Measurements from ENCODE around the gene ITFG1.
A peak's percentile ranks its signal among the peaks of the same experiment; 100 is the strongest.
"Not testable (repeated sequence)": the region's sequence is repeated elsewhere in the genome, so short reads cannot be mapped to it uniquely, and the experiment has no call there.

Gene ITFG1

GRCh38 chr16:47408491-47408890, 52.4 kb downstream of the ITFG1 start:
- DNase-seq: no peak

GRCh38 chr16:47395733-47396498, 64.9 kb downstream of the ITFG1 start:
- DNase-seq: no peak

- DNase-seq: peak; percentile 2
Observed at GRCh38 chr16:47392081-47392480, 68.8 kb downstream of the ITFG1 start.

- no peak for DNase-seq
Observed at GRCh38 chr16:47388705-47389104, 72.2 kb downstream of the ITFG1 start.

- no peak for DNase-seq
Observed at GRCh38 chr16:47387026-47387734, 73.7 kb downstream of the ITFG1 start.

- no peak for DNase-seq
Observed at GRCh38 chr16:47386201-47386718, 74.6 kb downstream of the ITFG1 start.

- no peak for DNase-seq
Observed at GRCh38 chr16:47382362-47382761, 78.5 kb downstream of the ITFG1 start.

GRCh38 chr16:47377154-47377553, 83.7 kb downstream of the ITFG1 start:
- DNase-seq: peak; percentile 1

GRCh38 chr16:47375423-47375822, 85.4 kb downstream of the ITFG1 start:
- DNase-seq: no peak

GRCh38 chr16:47374629-47375028, 86.2 kb downstream of the ITFG1 start:
- no peak for DNase-seq

- no peak for DNase-seq
Observed at GRCh38 chr16:47371271-47372014, 89.4 kb downstream of the ITFG1 start.

GRCh38 chr16:47370536-47370935, 90.3 kb downstream of the ITFG1 start:
- no peak for DNase-seq

- no peak for DNase-seq
Observed at GRCh38 chr16:47366228-47366627, 94.6 kb downstream of the ITFG1 start.

- DNase-seq: no peak
Observed at GRCh38 chr16:47363761-47364160, 97.1 kb downstream of the ITFG1 start.

GRCh38 chr16:47359478-47359877, 101.4 kb downstream of the ITFG1 start:
- no peak for DNase-seq

GRCh38 chr16:47358816-47359215, 102.0 kb downstream of the ITFG1 start:
- no peak for DNase-seq

GRCh38 chr16:47349029-47349428, 111.8 kb downstream of the ITFG1 start:
- DNase-seq: not testable (repeated sequence)

- not testable (repeated sequence) for DNase-seq
Observed at GRCh38 chr16:47347021-47347696, 113.7 kb downstream of the ITFG1 start.

- no peak for DNase-seq
Observed at GRCh38 chr16:47342055-47342454, 118.8 kb downstream of the ITFG1 start.

GRCh38 chr16:47330562-47330961, 130.3 kb downstream of the ITFG1 start:
- not testable (repeated sequence) for DNase-seq

GRCh38 chr16:47324309-47324708, 136.6 kb downstream of the ITFG1 start:
- DNase-seq: not testable (repeated sequence)

GRCh38 chr16:47323241-47323640, 137.6 kb downstream of the ITFG1 start:
- DNase-seq: no peak
